Adrenal gland (tissue), 12 donors: ENCODE data around the gene PIRT. TPM values are rescaled to one million over a fixed set of nuclear protein-coding genes. Genes with fewer than 3 reads are reported as not detected.
A peak's percentile ranks its signal among the peaks of the same experiment; 100 is the strongest.

Source experiments
- DNase-seq, 7 donors: peaks; one replicate each; pipeline ENCODE4 v3.0.0-alpha.2; 2019 to 2020
- H3K27ac ChIP-seq, 5 donors: fragments of 200-600 bp; sonication (generic) in 4 of 5; 1 replicate in 3 of 5; 2 replicates in 2 of 5; pipeline versions ENCODE4 v1.5.1 to v1.8.0; 2016 to 2020; ENCODE audit warnings: mild to moderate bottlenecking in 1 of 5
- H3K27me3 ChIP-seq: fragments of 200-600 bp; 2 replicates; pipeline ENCODE4 v1.8.0; 2021
- H3K36me3 ChIP-seq, 2 donors: fragments of 200-600 bp; replicated peaks in 1 of 2; 1 replicate in 1 of 2; 2 replicates in 1 of 2; pipeline versions ENCODE4 v1.5.1 to v1.8.0; 2018 to 2022
- H3K4me1 ChIP-seq, 2 donors: fragments of 200-600 bp; replicated peaks in 1 of 2; 1 replicate in 1 of 2; 2 replicates in 1 of 2; pipeline versions ENCODE4 v1.5.1 to v1.8.0; 2018 to 2021
- H3K4me3 ChIP-seq, 4 donors: fragments of 200-600 bp; sonication (generic) in 3 of 4; one replicate each; pipeline ENCODE4 v1.5.1; 2016 to 2018
- H3K9me3 ChIP-seq, 3 donors: fragments of 200-600 bp; sonication (generic) in 1 of 3; replicated peaks in 1 of 3; 1 replicate in 2 of 3; 2 replicates in 1 of 3; pipeline versions ENCODE4 v1.5.1 to v1.8.0; 2016 to 2021
- POLR2A ChIP-seq, 2 donors: fragments of 450-650 bp; IDR thresholded peaks; one replicate each; pipeline ENCODE4 v1.6.1; 2017; ENCODE audit warnings: antibody characterized with exemption in 2 of 2, mild to moderate bottlenecking in 2 of 2, moderate library complexity in 1 of 2
- WGBS, 4 donors: extraction: QIAGEN DNeasy Blood & Tissue Kit in 2 of 4; methylation state at CpG; one replicate each; pipeline versions ENCODE4 v1.1.5 to v1.1.7; 2013 to 2017; 5-methylcytosine and 5-hydroxymethylcytosine counted together
- intact Hi-C, 2 donors: fragments of 100-400 bp; cut with DNase I; formaldehyde crosslinking; loops; one replicate each; pipeline versions ENCODE4 v1.14.1 to v1.15.0; 2022 to 2023
- polyA plus RNA-seq, 3 donors: library from polyadenylated mRNA; stranded (reverse); fragments of 200-250 nt in 2 of 3; fragments of 350-450 nt in 1 of 3; fragmentation: Illumina TruSeq in 1 of 3; extraction: RNeasy Lipid Tissue Mini Kit (QIAGEN cat#74804) in 1 of 3; gene quantifications; one replicate each; pipeline ENCODE4 v1.2.3, GENCODE V29; 2013 to 2014
- total RNA-seq, 9 donors: library from RNA; depleted of rRNA in 4 of 9; stranded (reverse); fragments of >200 nt in 4 of 9; fragments of 120-200 nt in 1 of 9; fragmentation: NEBNext Ultra II Directional in 1 of 9; extraction: Animal tissue kit (Norgen Biotek cat#: 25700) in 1 of 9; gene quantifications; one replicate each; pipeline versions ENCODE4 v1.1.0 to v1.2.4, GENCODE V29; 2013 to 2023
- TF ChIP-seq, protein P1 (sequence below), 6 experiments: fragments of 450-650 bp in 4 of 6; fragments of 200-600 bp in 2 of 6; sonication (generic) in 1 of 6; IDR thresholded peaks; 1 replicate in 5 of 6; 2 replicates in 1 of 6; pipeline versions ENCODE4 v1.5.1 to v1.8.0; 2016 to 2021; ENCODE audit warnings: antibody characterized with exemption in 6 of 6, mild to moderate bottlenecking in 2 of 6, moderate library complexity in 1 of 6
- donor health status: healthy with polysubstance abuse.
- donor health status: Bipolar disorder and iron deficiency.
- donor health status: DM: yes; HTN: yes; CAD: no.
- donor health status: DM: no; HTN: no; CAD: no.
- donor health status: DM: no; HTN: no; CAD: no.
- donor health status: DM: yes; HTN: yes; CAD: no.

Gene PIRT
- total and polyA plus RNA-seq, 12 donors, result 0.10 to 2.2 (median 0.61) TPM; not detected in 4

DNA sequence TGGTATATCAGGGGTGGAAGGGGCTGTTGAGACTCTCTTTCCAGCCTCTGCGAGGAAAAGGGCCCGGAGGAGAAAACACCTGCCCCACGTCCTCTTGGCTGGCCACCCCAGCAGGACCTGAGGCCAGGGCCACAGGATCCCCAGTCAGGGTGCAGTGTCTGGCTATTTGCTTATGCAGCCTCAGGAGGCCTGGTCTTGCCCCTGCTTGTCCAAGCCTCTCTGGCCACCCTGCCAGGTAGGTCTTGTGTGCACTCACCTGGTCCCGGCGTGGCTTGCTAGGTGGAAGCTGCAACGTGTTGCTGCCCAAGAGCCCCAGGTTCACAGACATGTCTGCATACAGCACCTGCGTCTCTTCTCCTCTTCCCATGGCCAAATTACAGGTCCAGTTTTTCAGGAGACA, 34.5 kb downstream of the PIRT start:
- WGBS, 4 donors, result 94 to 97% (median 95%) methylated on average over 4 to 7 of the region's 7 CpGs
- H3K4me1 ChIP-seq, result peaks cover 9 to 12% of the 10 kb centered on the region in 2 donors
- no peak for DNase-seq
- no peaks in the 10 kb centered on the region for H3K36me3 ChIP-seq
- no peaks in the 10 kb centered on the region for H3K27me3 ChIP-seq
- no peak for TF ChIP-seq POLR2A (IDR thresholded peaks at IDR 0.05)
- TF ChIP-seq, protein P1, sequence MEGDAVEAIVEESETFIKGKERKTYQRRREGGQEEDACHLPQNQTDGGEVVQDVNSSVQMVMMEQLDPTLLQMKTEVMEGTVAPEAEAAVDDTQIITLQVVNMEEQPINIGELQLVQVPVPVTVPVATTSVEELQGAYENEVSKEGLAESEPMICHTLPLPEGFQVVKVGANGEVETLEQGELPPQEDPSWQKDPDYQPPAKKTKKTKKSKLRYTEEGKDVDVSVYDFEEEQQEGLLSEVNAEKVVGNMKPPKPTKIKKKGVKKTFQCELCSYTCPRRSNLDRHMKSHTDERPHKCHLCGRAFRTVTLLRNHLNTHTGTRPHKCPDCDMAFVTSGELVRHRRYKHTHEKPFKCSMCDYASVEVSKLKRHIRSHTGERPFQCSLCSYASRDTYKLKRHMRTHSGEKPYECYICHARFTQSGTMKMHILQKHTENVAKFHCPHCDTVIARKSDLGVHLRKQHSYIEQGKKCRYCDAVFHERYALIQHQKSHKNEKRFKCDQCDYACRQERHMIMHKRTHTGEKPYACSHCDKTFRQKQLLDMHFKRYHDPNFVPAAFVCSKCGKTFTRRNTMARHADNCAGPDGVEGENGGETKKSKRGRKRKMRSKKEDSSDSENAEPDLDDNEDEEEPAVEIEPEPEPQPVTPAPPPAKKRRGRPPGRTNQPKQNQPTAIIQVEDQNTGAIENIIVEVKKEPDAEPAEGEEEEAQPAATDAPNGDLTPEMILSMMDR (IDR thresholded peaks at IDR 0.05), result no peak
- no peaks in the 10 kb centered on the region for H3K9me3 ChIP-seq
- intact Hi-C loops, result no loop called here
- H3K4me3 ChIP-seq, result no peak overlapping the region
- H3K27ac ChIP-seq, result no peak overlapping the region

DNA sequence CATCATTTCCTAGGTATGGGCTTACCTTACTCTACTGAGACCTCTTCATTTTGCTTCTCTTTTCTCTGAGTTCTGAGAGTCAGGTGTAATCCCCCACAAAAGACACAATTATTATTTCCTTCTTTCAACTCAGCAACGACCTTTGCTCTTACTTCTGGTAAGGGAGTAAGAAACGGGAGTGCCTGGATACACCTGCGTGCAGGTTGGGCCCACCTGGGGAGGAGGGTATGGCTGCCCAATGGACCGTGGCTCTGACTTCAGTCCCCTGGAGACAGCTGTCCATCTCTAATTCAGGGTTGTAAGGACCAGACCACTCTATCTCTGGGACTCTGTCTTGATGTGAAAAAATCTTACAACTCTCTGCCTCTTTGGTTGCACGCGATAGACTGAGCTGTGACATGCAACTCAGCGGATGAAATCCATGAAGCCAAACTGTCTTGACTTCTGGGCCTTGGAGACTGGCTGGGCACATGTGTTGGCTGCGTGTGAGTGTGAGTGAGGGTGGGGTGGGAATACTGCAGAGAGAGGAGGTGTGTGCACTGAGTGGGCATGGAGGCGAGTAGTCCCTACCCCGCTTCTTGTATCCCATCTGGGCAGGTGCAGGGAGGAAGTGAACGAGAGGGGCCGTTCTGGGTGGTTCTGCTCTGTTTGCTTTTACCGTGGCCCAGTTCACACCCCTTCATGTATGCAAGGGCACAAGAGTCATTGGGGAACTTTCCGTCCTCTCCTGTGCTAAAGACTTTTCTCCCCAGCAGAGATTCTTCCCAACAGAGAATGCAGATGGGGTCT, 35.2 kb downstream of the PIRT start:
- no peak for DNase-seq
- intact Hi-C loops, result no loop called here
- Histone ChIP-seq H3K27me3 (no peaks in the 10 kb centered on the region), H3K27ac (no peak overlapping the region), H3K4me3 (no peak overlapping the region), H3K4me1 (peaks cover 16 to 19% of the 10 kb centered on the region in 2 donors), H3K9me3 (no peaks in the 10 kb centered on the region), H3K36me3 (no peaks in the 10 kb centered on the region)
- 90 to 92% (median 92%) methylated on average over 14 of the region's 14 CpGs for WGBS, 4 donors
- TF ChIP-seq, protein P1 (IDR thresholded peaks at IDR 0.05), result no peak
- TF ChIP-seq POLR2A (IDR thresholded peaks at IDR 0.05), result no peak

DNA sequence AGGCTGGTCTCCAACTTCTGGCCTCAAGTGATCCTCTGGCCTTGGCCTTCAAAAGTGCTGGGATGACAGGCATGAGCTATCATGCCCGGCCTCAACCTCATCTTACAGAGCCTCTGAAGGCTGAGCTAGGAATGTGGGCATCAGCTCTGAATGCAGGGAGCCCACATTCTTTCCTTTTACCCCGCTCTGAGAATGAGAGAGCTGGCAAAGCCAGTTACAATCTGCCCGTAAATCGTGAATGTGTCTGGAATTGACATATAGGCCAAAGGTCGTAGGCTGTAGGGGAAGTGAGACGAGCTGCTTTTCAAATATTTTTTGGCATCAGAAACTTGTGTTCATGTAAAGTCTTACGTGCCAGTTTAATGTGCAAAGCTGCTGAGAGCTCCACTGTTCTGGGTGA, 38.5 kb downstream of the PIRT start:
- Histone ChIP-seq H3K36me3 (no peaks in the 10 kb centered on the region), H3K9me3 (no peaks in the 10 kb centered on the region), H3K27me3 (no peaks in the 10 kb centered on the region), H3K27ac (peak overlapping the region in 2 of 5 donors; percentile 0 to 26), H3K4me3 (no peak overlapping the region), H3K4me1 (peaks cover 18 to 19% of the 10 kb centered on the region in 2 donors)
- peak in 5 of 7 donors; percentile 51 to 83 (median 80) for DNase-seq
- WGBS, 4 donors, result 30 to 61% (median 39%) methylated on average over 7 of the region's 7 CpGs
- intact Hi-C loops, result no loop called here
- TF ChIP-seq, protein P1 (IDR thresholded peaks at IDR 0.05), result no peak
- no peak for TF ChIP-seq POLR2A (IDR thresholded peaks at IDR 0.05)

DNA sequence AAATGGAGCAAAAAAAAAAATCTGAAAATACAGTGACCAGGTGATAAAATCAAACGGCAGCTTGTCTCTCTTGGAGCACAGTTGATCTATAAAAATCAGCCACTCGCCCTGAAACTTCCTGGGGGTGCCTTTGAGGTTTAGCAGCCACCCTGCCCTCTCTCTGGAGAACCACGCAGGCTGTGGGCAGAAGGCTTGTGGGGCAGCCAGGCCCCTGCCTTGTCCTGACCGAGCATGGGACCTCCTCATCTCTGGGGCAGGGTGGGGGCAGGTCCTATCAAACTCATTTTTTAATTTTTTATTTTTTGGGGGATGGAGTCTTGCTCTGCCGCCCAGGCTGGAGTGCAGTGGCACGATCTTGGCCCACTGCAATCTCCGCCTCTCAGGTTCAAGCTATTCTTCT, 39.0 kb downstream of the PIRT start:
- Histone ChIP-seq H3K27me3 (no peaks in the 10 kb centered on the region), H3K27ac (no peak overlapping the region), H3K4me3 (no peak overlapping the region), H3K36me3 (no peaks in the 10 kb centered on the region), H3K9me3 (no peaks in the 10 kb centered on the region), H3K4me1 (peaks cover 18 to 19% of the 10 kb centered on the region in 2 donors)
- TF ChIP-seq POLR2A (IDR thresholded peaks at IDR 0.05), result no peak
- TF ChIP-seq, protein P1 (IDR thresholded peaks at IDR 0.05), result no peak
- 66 to 73% (median 69%) methylated on average over 7 of the region's 7 CpGs for WGBS, 4 donors
- intact Hi-C loops, result no loop called here
- DNase-seq, result no peak
